ENCODE data around the gene COL13A1. TPM values are rescaled to one million over a fixed set of nuclear protein-coding genes. Genes with fewer than 3 reads are reported as not detected.

COL13A1 gene
- total RNA-seq, 1 donor from 2014 or later: 29.2 TPM

DNA sequence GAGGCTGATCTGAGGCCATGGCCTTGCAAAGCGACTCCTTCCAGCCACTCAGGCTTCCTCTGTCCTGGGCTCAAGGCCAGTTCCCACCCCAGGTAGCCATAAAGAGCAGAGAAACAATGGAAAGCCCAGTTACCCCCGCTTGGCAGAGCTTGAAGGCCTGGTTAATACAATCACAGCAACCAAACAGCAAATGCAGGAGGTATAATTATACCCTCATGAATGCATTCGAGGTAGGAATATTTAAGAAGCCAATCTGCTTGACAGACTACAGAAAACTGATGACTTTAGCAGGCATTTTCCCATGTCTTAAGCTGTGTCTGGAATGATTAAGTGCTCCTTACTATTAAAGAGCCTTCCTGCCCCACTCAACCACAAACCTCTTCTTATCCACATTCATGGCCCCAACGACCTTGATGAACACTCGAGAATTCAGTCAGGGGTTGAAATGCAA, 136.9 kb downstream of the COL13A1 start:
- Mint-ChIP-seq H3K27ac (ENCODE audit: unreplicated experiment) (no peak overlapping the region), H3K36me3 (ENCODE audit: unreplicated experiment) (peaks cover 6% of the 10 kb centered on the region), H3K9me3 (ENCODE audit: unreplicated experiment) (no peaks in the 10 kb centered on the region), H3K4me1 (ENCODE audit: unreplicated experiment) (no peaks in the 10 kb centered on the region), H3K4me3 (ENCODE audit: unreplicated experiment) (no peak overlapping the region), H3K27me3 (ENCODE audit: unreplicated experiment) (no peaks in the 10 kb centered on the region)
- DNase-seq (ENCODE audit: extremely low spot score, unreplicated experiment): no peak
- TF ChIP-seq, protein P1, sequence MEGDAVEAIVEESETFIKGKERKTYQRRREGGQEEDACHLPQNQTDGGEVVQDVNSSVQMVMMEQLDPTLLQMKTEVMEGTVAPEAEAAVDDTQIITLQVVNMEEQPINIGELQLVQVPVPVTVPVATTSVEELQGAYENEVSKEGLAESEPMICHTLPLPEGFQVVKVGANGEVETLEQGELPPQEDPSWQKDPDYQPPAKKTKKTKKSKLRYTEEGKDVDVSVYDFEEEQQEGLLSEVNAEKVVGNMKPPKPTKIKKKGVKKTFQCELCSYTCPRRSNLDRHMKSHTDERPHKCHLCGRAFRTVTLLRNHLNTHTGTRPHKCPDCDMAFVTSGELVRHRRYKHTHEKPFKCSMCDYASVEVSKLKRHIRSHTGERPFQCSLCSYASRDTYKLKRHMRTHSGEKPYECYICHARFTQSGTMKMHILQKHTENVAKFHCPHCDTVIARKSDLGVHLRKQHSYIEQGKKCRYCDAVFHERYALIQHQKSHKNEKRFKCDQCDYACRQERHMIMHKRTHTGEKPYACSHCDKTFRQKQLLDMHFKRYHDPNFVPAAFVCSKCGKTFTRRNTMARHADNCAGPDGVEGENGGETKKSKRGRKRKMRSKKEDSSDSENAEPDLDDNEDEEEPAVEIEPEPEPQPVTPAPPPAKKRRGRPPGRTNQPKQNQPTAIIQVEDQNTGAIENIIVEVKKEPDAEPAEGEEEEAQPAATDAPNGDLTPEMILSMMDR (IDR thresholded peaks at IDR 0.05): no peak

DNA sequence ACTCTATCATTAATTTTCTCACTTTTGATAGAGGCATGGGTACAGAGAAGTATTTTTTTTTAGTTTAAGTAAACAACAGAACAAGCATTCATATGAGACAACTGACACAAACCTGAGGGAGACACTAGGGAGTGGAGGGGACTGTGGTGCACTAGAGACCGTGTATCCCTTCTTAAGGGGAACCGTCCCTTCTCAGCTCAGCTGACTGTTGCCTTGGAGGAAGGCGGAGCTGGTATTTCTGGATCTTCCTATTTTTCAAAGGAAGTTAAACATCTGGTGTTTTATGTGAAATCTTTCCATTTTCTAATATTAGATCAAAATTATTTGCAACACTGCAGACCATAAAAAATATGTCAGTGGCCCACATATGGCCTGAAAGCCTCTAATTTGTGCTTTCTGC, 137.4 kb downstream of the COL13A1 start:
- Mint-ChIP-seq H3K27me3 (ENCODE audit: unreplicated experiment) (no peaks in the 10 kb centered on the region), H3K27ac (ENCODE audit: unreplicated experiment) (no peak overlapping the region), H3K36me3 (ENCODE audit: unreplicated experiment) (peaks cover 6% of the 10 kb centered on the region), H3K4me3 (ENCODE audit: unreplicated experiment) (no peak overlapping the region), H3K9me3 (ENCODE audit: unreplicated experiment) (no peaks in the 10 kb centered on the region), H3K4me1 (ENCODE audit: unreplicated experiment) (no peaks in the 10 kb centered on the region)
- no peak for DNase-seq (ENCODE audit: extremely low spot score, unreplicated experiment)
- TF ChIP-seq, protein P1 (IDR thresholded peaks at IDR 0.05): no peak

DNA sequence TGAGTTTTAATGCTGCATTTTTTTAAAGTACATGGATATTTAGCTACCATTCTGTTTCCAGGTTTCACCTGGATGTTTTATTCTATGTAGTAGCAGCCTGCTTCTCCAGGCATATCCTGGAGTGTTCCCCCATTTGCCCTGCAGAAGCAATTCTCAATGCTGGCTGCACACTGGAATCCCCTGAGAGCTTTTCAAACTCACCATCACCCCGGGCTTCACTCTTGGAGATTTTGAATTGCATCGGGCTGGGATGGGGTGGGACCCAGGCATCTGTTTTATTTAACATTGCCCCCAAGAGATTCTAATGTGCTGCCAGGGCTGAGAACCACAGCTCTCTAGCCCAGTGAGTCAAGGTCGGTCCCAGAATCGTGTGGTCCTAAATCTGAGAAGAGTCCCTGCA, 137.8 kb downstream of the COL13A1 start:
- Mint-ChIP-seq H3K4me1 (ENCODE audit: unreplicated experiment) (no peaks in the 10 kb centered on the region), H3K36me3 (ENCODE audit: unreplicated experiment) (peaks cover 6% of the 10 kb centered on the region), H3K27ac (ENCODE audit: unreplicated experiment) (no peak overlapping the region), H3K4me3 (ENCODE audit: unreplicated experiment) (no peak overlapping the region), H3K27me3 (ENCODE audit: unreplicated experiment) (no peaks in the 10 kb centered on the region), H3K9me3 (ENCODE audit: unreplicated experiment) (no peaks in the 10 kb centered on the region)
- TF ChIP-seq, protein P1 (IDR thresholded peaks at IDR 0.05): no peak
- DNase-seq (ENCODE audit: extremely low spot score, unreplicated experiment): no peak

DNA sequence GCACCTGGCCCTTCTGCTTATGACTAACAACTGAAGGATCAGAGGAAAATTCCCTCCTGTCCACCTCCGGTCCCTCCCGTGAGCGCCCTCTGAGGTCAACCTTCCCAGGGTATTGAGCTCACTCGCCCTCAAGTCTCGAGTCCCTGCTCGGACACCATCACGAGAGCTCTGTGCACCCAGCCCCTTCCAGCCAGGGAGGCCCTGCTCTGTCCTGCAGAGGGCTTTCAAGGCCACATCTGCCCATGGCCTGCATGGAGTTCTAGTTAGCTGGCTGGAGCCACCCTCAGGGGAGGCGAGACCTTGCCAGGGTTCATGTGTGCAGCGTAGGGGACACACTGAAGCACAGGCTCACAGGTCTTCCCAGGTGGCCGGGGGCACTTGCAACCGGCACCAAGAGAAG, 140.0 kb downstream of the COL13A1 start:
- Mint-ChIP-seq H3K36me3 (ENCODE audit: unreplicated experiment) (peaks cover 6% of the 10 kb centered on the region), H3K4me1 (ENCODE audit: unreplicated experiment) (no peaks in the 10 kb centered on the region), H3K27ac (ENCODE audit: unreplicated experiment) (no peak overlapping the region), H3K27me3 (ENCODE audit: unreplicated experiment) (no peaks in the 10 kb centered on the region), H3K9me3 (ENCODE audit: unreplicated experiment) (no peaks in the 10 kb centered on the region), H3K4me3 (ENCODE audit: unreplicated experiment) (no peak overlapping the region)
- no peak for DNase-seq (ENCODE audit: extremely low spot score, unreplicated experiment)
- TF ChIP-seq, protein P1 (IDR thresholded peaks at IDR 0.05): no peak

DNA sequence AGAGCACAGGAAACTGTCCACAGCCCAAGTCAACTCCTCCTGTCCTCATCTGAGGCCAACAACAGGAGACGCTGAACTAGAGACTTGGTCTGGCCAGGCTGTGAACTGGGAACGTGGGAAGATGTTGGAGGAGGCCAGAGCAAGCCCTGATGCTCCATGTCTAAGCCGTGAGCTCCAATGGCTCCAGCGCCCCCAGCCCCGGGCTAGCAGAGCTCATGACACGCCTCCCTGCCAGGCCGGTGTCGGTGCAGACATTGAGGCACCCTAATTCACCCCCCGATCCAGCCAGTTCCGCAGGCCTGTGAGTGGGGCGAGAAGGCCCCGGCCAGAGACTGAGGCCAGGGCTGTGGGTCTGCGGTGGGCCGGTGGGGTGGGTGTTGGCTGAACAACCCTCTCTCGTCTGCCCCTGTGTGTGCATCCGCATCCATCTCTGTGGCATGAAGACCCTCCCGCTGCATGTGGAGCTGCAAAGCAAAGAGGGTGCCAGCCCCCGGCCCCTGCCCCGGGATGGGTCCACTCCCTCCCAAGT, 141.7 kb downstream of the COL13A1 start:
- Mint-ChIP-seq H3K4me1 (ENCODE audit: unreplicated experiment) (no peaks in the 10 kb centered on the region), H3K27ac (ENCODE audit: unreplicated experiment) (no peak overlapping the region), H3K36me3 (ENCODE audit: unreplicated experiment) (peaks cover 11% of the 10 kb centered on the region), H3K27me3 (ENCODE audit: unreplicated experiment) (no peaks in the 10 kb centered on the region), H3K9me3 (ENCODE audit: unreplicated experiment) (no peaks in the 10 kb centered on the region), H3K4me3 (ENCODE audit: unreplicated experiment) (no peak overlapping the region)
- DNase-seq (ENCODE audit: extremely low spot score, unreplicated experiment): no peak
- TF ChIP-seq, protein P1 (IDR thresholded peaks at IDR 0.05): no peak

Measured in osteocyte (in vitro differentiated cells).